ENCODE results near the gene PPP1CA. TPM values are rescaled to one million over a fixed set of nuclear protein-coding genes. Genes with fewer than 3 reads are reported as not detected.

PPP1CA gene
- total and polyA plus RNA-seq, 2 donors (not counting 1 experiment from before 2014, with no cell fraction given), result 104 to 135 TPM

DNA sequence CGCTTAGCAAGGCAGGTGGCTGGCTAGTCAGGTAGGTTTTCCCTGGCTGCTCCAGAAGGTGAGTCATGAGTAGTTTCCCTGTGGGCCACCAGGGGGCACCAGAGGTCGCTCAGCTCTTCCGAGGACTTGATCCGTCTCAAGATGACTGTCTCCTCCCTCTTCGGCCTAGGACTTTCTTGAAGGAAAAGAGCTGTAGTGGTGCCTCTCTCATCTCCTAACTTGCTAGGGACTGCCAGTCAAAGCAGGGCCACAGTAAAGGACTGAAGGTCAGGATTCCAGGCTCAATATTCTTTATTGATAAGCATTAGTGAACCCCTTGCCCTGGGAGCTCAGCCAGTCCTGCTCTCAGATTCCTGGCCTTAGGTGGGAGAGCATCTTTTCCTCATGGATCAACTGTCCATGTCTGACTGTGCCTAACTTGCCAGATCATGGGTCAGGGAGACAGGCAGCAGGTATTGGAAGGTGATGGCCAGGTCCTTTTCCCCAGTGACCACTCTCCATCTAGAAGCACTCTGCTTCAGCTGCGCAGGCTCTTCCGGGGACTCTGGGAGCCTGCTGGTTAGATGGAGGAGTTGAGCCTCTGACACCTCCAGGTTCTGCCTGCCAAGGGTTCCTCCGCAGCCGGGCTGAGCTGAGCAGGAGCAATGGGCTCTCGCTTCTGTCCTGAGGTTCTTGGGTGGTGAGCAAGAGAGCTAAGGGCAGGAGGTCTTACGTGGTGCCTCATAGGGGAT, 50.2 kb downstream of the PPP1CA start:
- H3K9ac ChIP-seq (ENCODE audit: insufficient read depth, low read length), result peak overlapping the region; percentile 41
- H3K27me3 ChIP-seq (ENCODE audit: control insufficient read depth, insufficient read depth, low read length), result no peaks in the 10 kb centered on the region
- no peak overlapping the region for H3K4me3 ChIP-seq (replicated peaks in 1 of 4; ENCODE audit: control extremely low read depth in 1 of 4, insufficient read depth in 1 of 4, low read depth in 3 of 4, low read length in 4 of 4)
- H3K36me3 ChIP-seq (ENCODE audit: control insufficient read depth, insufficient read depth, low read length), result peaks cover 1% of the 10 kb centered on the region
- TF ChIP-seq EZH2 (IDR thresholded peaks at IDR 0.05; ENCODE audit: low read length, missing control alignments), result no peak
- TF ChIP-seq, protein P1, sequence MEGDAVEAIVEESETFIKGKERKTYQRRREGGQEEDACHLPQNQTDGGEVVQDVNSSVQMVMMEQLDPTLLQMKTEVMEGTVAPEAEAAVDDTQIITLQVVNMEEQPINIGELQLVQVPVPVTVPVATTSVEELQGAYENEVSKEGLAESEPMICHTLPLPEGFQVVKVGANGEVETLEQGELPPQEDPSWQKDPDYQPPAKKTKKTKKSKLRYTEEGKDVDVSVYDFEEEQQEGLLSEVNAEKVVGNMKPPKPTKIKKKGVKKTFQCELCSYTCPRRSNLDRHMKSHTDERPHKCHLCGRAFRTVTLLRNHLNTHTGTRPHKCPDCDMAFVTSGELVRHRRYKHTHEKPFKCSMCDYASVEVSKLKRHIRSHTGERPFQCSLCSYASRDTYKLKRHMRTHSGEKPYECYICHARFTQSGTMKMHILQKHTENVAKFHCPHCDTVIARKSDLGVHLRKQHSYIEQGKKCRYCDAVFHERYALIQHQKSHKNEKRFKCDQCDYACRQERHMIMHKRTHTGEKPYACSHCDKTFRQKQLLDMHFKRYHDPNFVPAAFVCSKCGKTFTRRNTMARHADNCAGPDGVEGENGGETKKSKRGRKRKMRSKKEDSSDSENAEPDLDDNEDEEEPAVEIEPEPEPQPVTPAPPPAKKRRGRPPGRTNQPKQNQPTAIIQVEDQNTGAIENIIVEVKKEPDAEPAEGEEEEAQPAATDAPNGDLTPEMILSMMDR (conservative IDR thresholded peaks at IDR 0.05 in 1 of 2, IDR thresholded peaks at IDR 0.05 in 1 of 2; ENCODE audit: low read depth in 1 of 2, low read length in 2 of 2), result peak; percentile 79 to 97
- H2AFZ ChIP-seq (ENCODE audit: low read length), result no peak overlapping the region
- no peaks in the 10 kb centered on the region for H4K20me1 ChIP-seq (ENCODE audit: control insufficient read depth, extremely low read depth, insufficient read depth, low read length)
- H3K79me2 ChIP-seq (ENCODE audit: control insufficient read depth, insufficient read depth, low read length), result peaks cover 4% of the 10 kb centered on the region
- H3K27ac ChIP-seq (ENCODE audit: insufficient read depth, low read length), result peak overlapping the region; percentile 50
- peak; percentile 67 to 81 for DNase-seq (ENCODE audit: low read depth in 2 of 2)
- H3K4me1 ChIP-seq (ENCODE audit: control insufficient read depth, extremely low read depth, insufficient read depth, low read length), result peaks cover 30% of the 10 kb centered on the region
- H3K4me2 ChIP-seq (ENCODE audit: extremely low read depth, insufficient read depth, low read length), result peak overlapping the region; percentile 36
- H3K9me3 ChIP-seq (ENCODE audit: control insufficient read depth, insufficient read depth, low read depth, low read length), result no peaks in the 10 kb centered on the region

DNA sequence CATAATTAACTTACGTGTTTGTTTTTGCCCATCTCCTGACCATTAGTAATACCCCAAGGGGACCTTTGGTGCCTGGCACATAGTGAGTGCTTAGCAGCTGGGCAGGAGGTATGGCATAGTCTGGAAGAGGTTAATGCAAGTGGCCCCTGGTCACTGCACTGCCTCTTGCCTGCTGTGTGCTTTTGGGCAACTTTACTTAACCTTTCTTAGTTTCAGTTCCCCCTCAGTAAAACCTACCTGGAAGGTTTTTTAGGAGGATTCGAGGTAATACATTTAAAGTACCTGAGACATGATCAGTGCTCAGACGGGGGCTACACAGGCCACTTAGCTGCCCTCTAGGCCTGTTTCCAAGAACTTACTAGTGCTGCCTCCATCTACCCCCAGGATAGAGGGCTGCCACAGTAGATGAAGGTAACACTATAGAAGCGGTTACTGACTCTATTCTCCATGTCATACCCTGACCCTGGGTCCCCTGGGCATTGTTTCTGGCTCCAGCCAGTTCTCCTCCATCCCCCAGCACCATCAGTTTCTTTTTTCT, 51.7 kb downstream of the PPP1CA start:
- H4K20me1 ChIP-seq (ENCODE audit: control insufficient read depth, extremely low read depth, insufficient read depth, low read length), result no peaks in the 10 kb centered on the region
- H3K27me3 ChIP-seq (ENCODE audit: control insufficient read depth, insufficient read depth, low read length), result no peaks in the 10 kb centered on the region
- H3K9me3 ChIP-seq (ENCODE audit: control insufficient read depth, insufficient read depth, low read depth, low read length), result no peaks in the 10 kb centered on the region
- peaks cover 20% of the 10 kb centered on the region for H3K4me1 ChIP-seq (ENCODE audit: control insufficient read depth, extremely low read depth, insufficient read depth, low read length)
- H3K4me2 ChIP-seq (ENCODE audit: extremely low read depth, insufficient read depth, low read length), result no peak overlapping the region
- TF ChIP-seq, protein P1 (conservative IDR thresholded peaks at IDR 0.05 in 1 of 2, IDR thresholded peaks at IDR 0.05 in 1 of 2; ENCODE audit: low read depth in 1 of 2, low read length in 2 of 2), result no peak
- TF ChIP-seq EZH2 (IDR thresholded peaks at IDR 0.05; ENCODE audit: low read length, missing control alignments), result no peak
- H3K79me2 ChIP-seq (ENCODE audit: control insufficient read depth, insufficient read depth, low read length), result peaks cover 4% of the 10 kb centered on the region
- no peak overlapping the region for H3K9ac ChIP-seq (ENCODE audit: insufficient read depth, low read length)
- H3K27ac ChIP-seq (ENCODE audit: insufficient read depth, low read length), result no peak overlapping the region
- H3K4me3 ChIP-seq (replicated peaks in 1 of 4; ENCODE audit: control extremely low read depth in 1 of 4, insufficient read depth in 1 of 4, low read depth in 3 of 4, low read length in 4 of 4), result no peak overlapping the region
- H2AFZ ChIP-seq (ENCODE audit: low read length), result no peak overlapping the region
- peaks cover 1% of the 10 kb centered on the region for H3K36me3 ChIP-seq (ENCODE audit: control insufficient read depth, insufficient read depth, low read length)
- no peak for DNase-seq (ENCODE audit: low read depth in 2 of 2)

DNA sequence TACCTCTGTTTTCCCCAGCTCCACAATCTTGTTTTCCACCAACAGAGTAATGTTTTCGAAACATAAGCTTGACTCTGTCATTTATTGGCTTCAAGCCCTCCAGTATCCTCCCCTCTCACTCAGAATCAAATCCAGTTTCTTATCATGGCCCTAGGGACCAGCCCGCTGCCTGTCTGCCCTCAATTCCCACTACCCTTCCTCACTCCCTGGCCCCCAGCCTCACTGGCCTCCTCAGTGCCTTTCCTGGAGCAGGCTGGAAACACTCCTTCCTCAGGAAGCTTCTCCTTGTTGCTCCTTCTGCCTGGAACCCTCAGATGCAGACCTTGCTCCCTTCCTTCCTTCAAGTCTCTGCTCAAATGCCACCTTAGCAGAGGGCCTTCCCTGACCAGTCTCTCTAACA, 52.2 kb downstream of the PPP1CA start:
- Histone ChIP-seq H3K9me3 (ENCODE audit: control insufficient read depth, insufficient read depth, low read depth, low read length) (no peaks in the 10 kb centered on the region), H2AFZ (ENCODE audit: low read length) (no peak overlapping the region), H3K79me2 (ENCODE audit: control insufficient read depth, insufficient read depth, low read length) (peaks cover 4% of the 10 kb centered on the region), H3K4me3 (replicated peaks in 1 of 4; ENCODE audit: control extremely low read depth in 1 of 4, insufficient read depth in 1 of 4, low read depth in 3 of 4, low read length in 4 of 4) (no peak overlapping the region), H3K4me1 (ENCODE audit: control insufficient read depth, extremely low read depth, insufficient read depth, low read length) (peaks cover 17% of the 10 kb centered on the region), H3K27ac (ENCODE audit: insufficient read depth, low read length) (no peak overlapping the region), H3K4me2 (ENCODE audit: extremely low read depth, insufficient read depth, low read length) (no peak overlapping the region), H3K36me3 (ENCODE audit: control insufficient read depth, insufficient read depth, low read length) (peaks cover 1% of the 10 kb centered on the region), H3K27me3 (ENCODE audit: control insufficient read depth, insufficient read depth, low read length) (no peaks in the 10 kb centered on the region), H3K9ac (ENCODE audit: insufficient read depth, low read length) (no peak overlapping the region), H4K20me1 (ENCODE audit: control insufficient read depth, extremely low read depth, insufficient read depth, low read length) (no peaks in the 10 kb centered on the region)
- no peak for DNase-seq (ENCODE audit: low read depth in 2 of 2)
- TF ChIP-seq, protein P1 (conservative IDR thresholded peaks at IDR 0.05 in 1 of 2, IDR thresholded peaks at IDR 0.05 in 1 of 2; ENCODE audit: low read depth in 1 of 2, low read length in 2 of 2), result no peak
- TF ChIP-seq EZH2 (IDR thresholded peaks at IDR 0.05; ENCODE audit: low read length, missing control alignments), result no peak

All from fibroblast of lung (primary cell).